IMR-90 (cell line): Measurements from ENCODE around the gene PADI1. TPM values are rescaled to one million over a fixed set of nuclear protein-coding genes. Genes with fewer than 3 reads are reported as not detected.

ENCODE experiments used
- ATAC-seq: fragments of 200-7000 bp; cut with Tn5 transposase; 2 replicates; pipeline ENCODE4 v1.9.1; 2020; ENCODE audit warnings: low read depth, mild to moderate bottlenecking, moderate library complexity
- BruUV-seq: library from RNA; stranded (reverse); fragments of 400-500 nt; replicated peaks from 2 replicates; lab custom pipeline; 2021; lab: Mats Ljungman, UMichigan
- CTCF ChIA-PET: fragments of 300-600 bp; formaldehyde crosslinking; extraction: SDS; loops from one replicate; lab custom pipeline; 2021; ENCODE audit warnings: antibody characterized with exemption; lab: Yijun Ruan, JAX
- POLR2A ChIA-PET: fragments of 300-600 bp; sonication (Branson Sonifier 250); formaldehyde crosslinking; loops from one replicate; lab custom pipeline; 2022; ENCODE audit warnings: antibody characterized with exemption; ENCODE audit not compliant: unreplicated experiment; lab: Charles Lee
- DNase-seq: peaks from one replicate; pipeline ENCODE4 v3.0.0; 2013
- H2AFZ ChIP-seq: replicated peaks from 2 replicates; pipeline ENCODE3; 2013; ENCODE audit warnings: low read length, mild to moderate bottlenecking; ENCODE audit not compliant: poor library complexity
- H2AK5ac ChIP-seq: 2 replicates; pipeline ENCODE4 v1.6.1; 2013; ENCODE audit warnings: low read depth, low read length, inconsistent platforms
- H2AK9ac ChIP-seq: replicated peaks from 2 replicates; pipeline ENCODE3; 2013; ENCODE audit warnings: mild to moderate bottlenecking, low read depth, low read length, moderate library complexity; ENCODE audit not compliant: poor library complexity
- H2BK120ac ChIP-seq: 2 replicates; pipeline ENCODE4 v1.6.1; 2013; ENCODE audit warnings: low read depth, low read length, inconsistent platforms
- H2BK15ac ChIP-seq: 3 replicates; pipeline ENCODE4 v1.6.1; 2013; ENCODE audit warnings: low read depth, low read length, inconsistent platforms
- H2BK20ac ChIP-seq: 2 replicates; pipeline ENCODE4 v1.6.1; 2013; ENCODE audit warnings: low read depth, mild to moderate bottlenecking, inconsistent platforms, low read length, moderate library complexity
- H2BK5ac ChIP-seq: 2 replicates; pipeline ENCODE4 v1.6.1; 2013; ENCODE audit warnings: mild to moderate bottlenecking, low read depth, low read length, inconsistent platforms; ENCODE audit not compliant: poor library complexity, severe bottlenecking
- H3K14ac ChIP-seq: replicated peaks from 2 replicates; pipeline ENCODE4 v1.6.1; 2013; ENCODE audit warnings: low read depth, low read length, inconsistent platforms
- H3K18ac ChIP-seq: 2 replicates; pipeline ENCODE4 v1.6.1; 2013; ENCODE audit warnings: low read depth, low read length, control low read depth
- H3K23ac ChIP-seq: 2 replicates; pipeline ENCODE4 v1.6.1; 2013; ENCODE audit warnings: low read depth, low read length, inconsistent platforms
- H3K27ac ChIP-seq: 2 replicates; pipeline ENCODE4 v1.5.1; 2013; ENCODE audit warnings: mild to moderate bottlenecking, control low read depth, low read length; ENCODE audit not compliant: insufficient read depth
- H3K27me3 ChIP-seq: 2 replicates; pipeline ENCODE4 v1.6.1; 2013; ENCODE audit warnings: low read length; ENCODE audit not compliant: control insufficient read depth, insufficient read depth
- H3K36me3 ChIP-seq: 2 replicates; pipeline ENCODE4 v1.6.1; 2013; ENCODE audit warnings: low read length, mixed read lengths; ENCODE audit not compliant: control insufficient read depth, insufficient read depth
- H3K4ac ChIP-seq: 2 replicates; pipeline ENCODE4 v1.6.1; 2013; ENCODE audit warnings: low read depth, low read length, inconsistent platforms
- H3K4me1 ChIP-seq: 2 replicates; pipeline ENCODE4 v1.6.1; 2013; ENCODE audit warnings: low read length, mixed read lengths; ENCODE audit not compliant: control insufficient read depth, insufficient read depth
- H3K4me2 ChIP-seq: 2 replicates; pipeline ENCODE4 v1.6.1; 2013; ENCODE audit warnings: low read depth, mild to moderate bottlenecking, control low read depth, low read length, moderate library complexity
- H3K4me3 ChIP-seq: 2 replicates; pipeline ENCODE4 v1.5.1; 2013; ENCODE audit warnings: low read depth, mild to moderate bottlenecking, control low read depth, low read length, moderate library complexity; ENCODE audit not compliant: insufficient read depth
- H3K56ac ChIP-seq: 2 replicates; pipeline ENCODE4 v1.6.1; 2013; ENCODE audit warnings: low read length, inconsistent platforms; ENCODE audit not compliant: insufficient read depth; ENCODE audit errors: extremely low read depth
- H3K79me1 ChIP-seq, 2 experiments: 2 replicates each; pipeline ENCODE4 v1.6.1; 2013; ENCODE audit warnings: low read length in 2 of 2, inconsistent platforms in 1 of 2, low read depth in 1 of 2
- H3K9ac ChIP-seq: 2 replicates; pipeline ENCODE4 v1.6.1; 2013; ENCODE audit warnings: low read depth, low read length, control low read depth
- H3K9me1 ChIP-seq: 2 replicates; pipeline ENCODE4 v1.6.1; 2013; ENCODE audit warnings: low read length, inconsistent platforms; ENCODE audit not compliant: insufficient read depth
- H3K9me3 ChIP-seq: 2 replicates; pipeline ENCODE4 v1.6.1; 2013; ENCODE audit warnings: low read length; ENCODE audit not compliant: control insufficient read depth, insufficient read depth
- H4K20me1 ChIP-seq: 2 replicates; pipeline ENCODE4 v1.6.1; 2013; ENCODE audit warnings: low read length, inconsistent platforms; ENCODE audit not compliant: insufficient read depth
- H4K5ac ChIP-seq: 2 replicates; pipeline ENCODE4 v1.6.1; 2013; ENCODE audit warnings: mild to moderate bottlenecking, low read depth, low read length, control low read depth
- H4K8ac ChIP-seq, 2 experiments: 2 replicates each; pipeline ENCODE4 v1.6.1; 2013; ENCODE audit warnings: low read depth in 2 of 2, low read length in 2 of 2, control low read depth in 1 of 2, inconsistent platforms in 1 of 2
- H4K91ac ChIP-seq: 2 replicates; pipeline ENCODE4 v1.6.1; 2013; ENCODE audit warnings: low read depth, low read length, inconsistent platforms; ENCODE audit not compliant: insufficient read depth
- BHLHE40 ChIP-seq: fragments of 150-350 bp; IDR thresholded peaks from 2 replicates; pipeline ENCODE4 v1.6.1; 2016; ENCODE audit warnings: mild to moderate bottlenecking, low read depth, low read length
- CTCF ChIP-seq: conservative IDR thresholded peaks from 2 replicates; pipeline ENCODE4 v1.5.1; 2012; ENCODE audit warnings: mild to moderate bottlenecking, low read depth, low read length, improper control_type of control experiment
- ELK1 ChIP-seq: fragments of 150-350 bp; IDR thresholded peaks from 2 replicates; pipeline ENCODE4 v1.6.1; 2016; ENCODE audit warnings: low read depth, mild to moderate bottlenecking, low read length, moderate library complexity, borderline replicate concordance
- FOS ChIP-seq: fragments of 150-350 bp; IDR thresholded peaks from 2 replicates; pipeline ENCODE4 v1.6.1; 2016; ENCODE audit warnings: low read depth, low read length
- MAFK ChIP-seq: IDR thresholded peaks from 2 replicates; pipeline ENCODE4 v1.6.1; 2012; ENCODE audit warnings: low read depth, low read length, improper control_type of control experiment
- MXI1 ChIP-seq: IDR thresholded peaks from 2 replicates; pipeline ENCODE4 v1.6.1; 2012; ENCODE audit warnings: low read depth, mild to moderate bottlenecking, low read length, moderate library complexity, borderline replicate concordance
- POLR2A ChIP-seq: IDR thresholded peaks from 2 replicates; pipeline ENCODE4 v1.6.1; 2012; ENCODE audit warnings: mild to moderate bottlenecking, low read depth, low read length
- RAD21 ChIP-seq: IDR thresholded peaks from 2 replicates; pipeline ENCODE4 v1.6.1; 2012; ENCODE audit warnings: low read length, improper control_type of control experiment
- USF2 ChIP-seq: fragments of 150-350 bp; IDR thresholded peaks from 2 replicates; pipeline ENCODE4 v1.6.1; 2017; ENCODE audit warnings: mild to moderate bottlenecking, antibody characterized with exemption, low read length, low read depth
- WGBS, 2 experiments: methylation state at CpG; one replicate each; pipeline versions ENCODE4 v1.1.5 to v1.1.7; 2013; ENCODE audit warnings: missing lambda C conversion rate in 2 of 2; ENCODE audit not compliant: insufficient read length in 1 of 2; ENCODE audit errors: extremely low coverage in 2 of 2; 5-methylcytosine and 5-hydroxymethylcytosine counted together
- dilution Hi-C: fragments of 300-500 bp; cut with HindIII; formaldehyde crosslinking; loops from one replicate; pipeline ENCODE4 v1.14.3; 2018; ENCODE audit warnings: low sequenced_read_pairs; ENCODE audit not compliant: unreplicated experiment
- in situ Hi-C: fragments of 300-500 bp; cut with MboI; formaldehyde crosslinking; loops from 3 replicates; pipeline ENCODE4 v1.14.3; 2019; ENCODE audit warnings: low sequenced_read_pairs, inconsistent platforms, mixed read lengths
- intact Hi-C: fragments of 100-400 bp; cut with micrococcal nuclease; formaldehyde crosslinking; loops from 2 replicates; pipeline ENCODE4 v1.10.0; 2022
- polyA plus RNA-seq, 3 experiments: library from polyadenylated mRNA; depleted of rRNA; stranded (reverse); fragments of >200 nt; gene quantifications; 2 replicates each; pipeline ENCODE4 v1.2.3, GENCODE V29; 2012; ENCODE audit warnings: low replicate concordance in 1 of 3
- total RNA-seq: library from RNA; depleted of rRNA; stranded (reverse); fragments of >200 nt; gene quantifications from 2 replicates; pipeline ENCODE4 v1.2.3, GENCODE V29; 2012

Gene PADI1
- total and polyA plus RNA-seq, 2 of the 4 experiments (the other 2 are of a cell fraction): 0.17 TPM; not detected in 1

- no peak overlapping the region for H2BK15ac ChIP-seq
- no peak overlapping the region for H4K8ac ChIP-seq
- no peak overlapping the region for H3K4ac ChIP-seq
- no peak overlapping the region for H3K14ac ChIP-seq
- H4K5ac ChIP-seq: no peak overlapping the region
- no peak overlapping the region for H3K23ac ChIP-seq
- ChIA-PET POLR2A (no interaction called here), CTCF (no interaction called here)
- H3K18ac ChIP-seq: no peak overlapping the region
- no peak overlapping the region for H3K27ac ChIP-seq
- H3K9me3 ChIP-seq: no peaks in the 10 kb centered on the region
- H2BK5ac ChIP-seq: no peak overlapping the region
- H3K9ac ChIP-seq: no peak overlapping the region
- no peak overlapping the region for H3K56ac ChIP-seq
- in situ Hi-C loops (no loop called here), dilution Hi-C loops (no loop called here), intact Hi-C loops (no loop called here)
- no peak overlapping the region for H4K91ac ChIP-seq
- H2AK5ac ChIP-seq: no peak overlapping the region
- BruUV-seq: no TSS peak
- WGBS, 2 experiments: no CpG with 5 or more reads among the region's 1 CpG
- H2BK20ac ChIP-seq: no peak overlapping the region
- no peaks in the 10 kb centered on the region for H3K36me3 ChIP-seq
- H3K27me3 ChIP-seq: peaks cover 28% of the 10 kb centered on the region
- no peaks in the 10 kb centered on the region for H3K79me1 ChIP-seq
- TF ChIP-seq RAD21 (no peak), BHLHE40 (no peak), POLR2A (no peak), FOS (no peak), CTCF (no peak), USF2 (no peak), MAFK (no peak), MXI1 (no peak), ELK1 (no peak)
- H3K9me1 ChIP-seq: no peaks in the 10 kb centered on the region
- no peak overlapping the region for H3K4me3 ChIP-seq
- H2AFZ ChIP-seq: no peak overlapping the region
- H4K20me1 ChIP-seq: 0 out of 2 replicates have a peak, but pooled peaks cover 3% of the 10 kb centered on the region
- H2AK9ac ChIP-seq: no peak overlapping the region
- no peaks in the 10 kb centered on the region for H3K4me1 ChIP-seq
- ATAC-seq: no peak
- no peak overlapping the region for H2BK120ac ChIP-seq
- no peak for DNase-seq
- H3K4me2 ChIP-seq: no peak overlapping the region
Observed at GRCh38 chr1:17243274-17243673, 38.3 kb downstream of the PADI1 start.
